Natural killer cell (primary cell): ENCODE results near the gene USP24. TPM values are rescaled to one million over a fixed set of nuclear protein-coding genes. Genes with fewer than 3 reads are reported as not detected.

Experiments used
- ATAC-seq, 3 donors: fragments of 150-1000 bp in 2 of 3; fragments of 200-7000 bp in 1 of 3; cut with Tn5 transposase; 1 replicate in 1 of 3; 2 replicates in 2 of 3; pipeline ENCODE4 v1.10.0; 2021; ENCODE audit warnings: mild to moderate bottlenecking in 2 of 3, moderate library complexity in 2 of 3
- DNase-seq, 2 donors: peaks; one replicate each; pipeline versions ENCODE4 v3.0.0 to v3.0.0-alpha.2; 2013 to 2021; ENCODE audit warnings: mixed read lengths in 1 of 2
- H3K27ac ChIP-seq: one replicate; pipeline ENCODE4 v1.5.1; 2013; ENCODE audit warnings: mild to moderate bottlenecking, low read length
- H3K27me3 ChIP-seq: one replicate; pipeline ENCODE4 v1.6.1; 2013; ENCODE audit warnings: low read length; ENCODE audit not compliant: control insufficient read depth, insufficient read depth
- H3K36me3 ChIP-seq: one replicate; pipeline ENCODE4 v1.6.1; 2013; ENCODE audit warnings: low read length; ENCODE audit not compliant: control insufficient read depth, insufficient read depth
- H3K4me1 ChIP-seq: one replicate; pipeline ENCODE4 v1.6.1; 2013; ENCODE audit warnings: low read length; ENCODE audit not compliant: control insufficient read depth, insufficient read depth
- H3K4me3 ChIP-seq: one replicate; pipeline ENCODE4 v1.5.1; 2013; ENCODE audit warnings: low read length
- H3K9me3 ChIP-seq: one replicate; pipeline ENCODE4 v1.6.1; 2013; ENCODE audit warnings: low read length; ENCODE audit not compliant: control insufficient read depth, insufficient read depth
- H3K27ac Mint-ChIP-seq, 2 donors: one replicate each; pipeline ENCODE4 v1.8.0; 2022; ENCODE audit warnings: mild to moderate bottlenecking in 2 of 2, mixed read lengths in 2 of 2, moderate library complexity in 1 of 2
- H3K27me3 Mint-ChIP-seq, 2 donors: one replicate each; pipeline ENCODE4 v1.8.0; 2022; ENCODE audit warnings: low read depth in 2 of 2, mixed read lengths in 2 of 2
- H3K36me3 Mint-ChIP-seq: one replicate; pipeline ENCODE4 v1.8.0; 2022; ENCODE audit warnings: mixed read lengths
- H3K4me1 Mint-ChIP-seq, 2 donors: one replicate each; pipeline ENCODE4 v1.8.0; 2022; ENCODE audit warnings: mixed read lengths in 2 of 2
- H3K4me3 Mint-ChIP-seq: one replicate; pipeline ENCODE4 v1.8.0; 2022; ENCODE audit warnings: mild to moderate bottlenecking, moderate library complexity, mixed read lengths
- H3K9me3 Mint-ChIP-seq, 2 donors: one replicate each; pipeline ENCODE4 v1.8.0; 2022; ENCODE audit warnings: mixed read lengths in 2 of 2
- CTCF ChIP-seq: fragments of 200-600 bp; IDR thresholded peaks from one replicate; pipeline ENCODE4 v1.8.0; 2022; ENCODE audit warnings: antibody characterized with exemption
- WGBS: methylation state at CpG from one replicate; pipeline ENCODE4 v1.1.7; 2013; ENCODE audit warnings: missing lambda C conversion rate; ENCODE audit not compliant: insufficient coverage; 5-methylcytosine and 5-hydroxymethylcytosine counted together
- intact Hi-C: fragments of 100-400 bp; cut with micrococcal nuclease; formaldehyde crosslinking; loops from one replicate; pipeline ENCODE4 v1.14.2; 2022
- total RNA-seq, 4 donors: library from RNA; stranded (reverse); fragments of 120-200 nt in 1 of 4; gene quantifications; one replicate each; pipeline versions ENCODE4 v1.2.3 to v1.2.4, GENCODE V29; 2013 to 2022

The USP24 gene
- total RNA-seq, 3 donors from 2014 or later (not counting 1 experiment from before 2014, with no cell fraction given), result 155 TPM

DNA sequence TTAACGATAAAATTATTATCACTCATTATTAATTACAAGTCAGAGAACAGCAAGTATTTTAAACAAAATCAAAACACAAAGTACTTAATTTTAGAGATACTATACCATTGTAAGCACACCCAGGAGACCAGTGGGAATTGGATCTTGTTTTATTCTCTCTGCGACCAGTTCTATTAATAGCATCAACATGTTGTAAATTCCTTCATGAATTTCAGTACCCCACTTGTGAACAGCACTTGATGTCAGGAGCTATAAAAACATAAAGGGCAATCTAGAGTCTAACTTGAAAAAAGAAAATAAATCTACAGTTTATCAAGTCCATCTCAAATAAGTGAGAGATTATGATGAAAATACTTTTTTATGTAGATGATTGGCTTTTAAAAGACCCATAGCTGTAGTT lies 42.9 kb downstream of the USP24 start:
- no peak overlapping the region for H3K27ac Mint-ChIP-seq
- H3K4me3 Mint-ChIP-seq, result no peak overlapping the region
- peaks cover 9% of the 10 kb centered on the region for H3K36me3 Mint-ChIP-seq
- H3K4me3 ChIP-seq, result no peak overlapping the region
- H3K9me3 ChIP-seq, result no peaks in the 10 kb centered on the region
- H3K27ac ChIP-seq, result no peak overlapping the region
- no peak for ATAC-seq
- no peaks in the 10 kb centered on the region for H3K9me3 Mint-ChIP-seq
- no peaks in the 10 kb centered on the region for H3K27me3 ChIP-seq
- WGBS, result 92% methylated on average over 1 of the region's 2 CpGs
- no peak for DNase-seq
- no peaks in the 10 kb centered on the region for H3K4me1 ChIP-seq
- intact Hi-C loops, result no loop called here
- H3K27me3 Mint-ChIP-seq, result no peaks in the 10 kb centered on the region
- peaks cover 32 to 37% of the 10 kb centered on the region in 2 donors for H3K4me1 Mint-ChIP-seq
- no peak for TF ChIP-seq CTCF
- H3K36me3 ChIP-seq, result peaks cover 50% of the 10 kb centered on the region

DNA sequence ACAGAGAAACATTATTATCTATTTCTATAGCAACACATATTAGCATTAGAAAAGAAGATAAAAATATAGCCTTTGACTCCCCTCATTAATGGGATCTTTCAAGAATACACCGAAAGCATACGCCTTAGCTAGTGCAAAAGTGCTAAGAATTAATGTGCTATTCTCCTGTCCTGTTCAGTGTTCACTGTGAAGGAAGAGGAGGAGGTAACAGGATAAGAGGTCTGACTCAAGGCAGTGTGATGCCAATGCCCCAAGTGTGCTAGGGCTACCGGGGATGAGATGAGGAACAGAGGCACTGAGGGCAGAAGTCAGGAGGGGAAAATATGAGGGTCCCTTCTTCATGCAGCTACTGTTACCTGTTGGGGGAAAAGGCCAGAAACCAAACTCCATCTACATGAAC lies 43.5 kb downstream of the USP24 start:
- Mint-ChIP-seq H3K4me3 (no peak overlapping the region), H3K27me3 (no peaks in the 10 kb centered on the region), H3K27ac (peak overlapping the region in 1 of 2 donors; percentile 47), H3K9me3 (no peaks in the 10 kb centered on the region), H3K36me3 (peaks cover 13% of the 10 kb centered on the region), H3K4me1 (peaks cover 36 to 42% of the 10 kb centered on the region in 2 donors)
- no peak for ATAC-seq
- DNase-seq, result no peak
- no peak overlapping the region for H3K4me3 ChIP-seq
- no peak overlapping the region for H3K27ac ChIP-seq
- H3K9me3 ChIP-seq, result no peaks in the 10 kb centered on the region
- peaks cover 53% of the 10 kb centered on the region for H3K36me3 ChIP-seq
- TF ChIP-seq CTCF, result no peak
- 100% methylated on average over 3 of the region's 3 CpGs for WGBS
- H3K27me3 ChIP-seq, result no peaks in the 10 kb centered on the region
- intact Hi-C loops, result no loop called here
- no peaks in the 10 kb centered on the region for H3K4me1 ChIP-seq

- H3K36me3 ChIP-seq, result peaks cover 49% of the 10 kb centered on the region
- peak overlapping the region; percentile 39 to 50 for H3K27ac Mint-ChIP-seq
- intact Hi-C loops, result no loop called here
- H3K9me3 ChIP-seq, result no peaks in the 10 kb centered on the region
- H3K4me1 ChIP-seq, result no peaks in the 10 kb centered on the region
- H3K9me3 Mint-ChIP-seq, result no peaks in the 10 kb centered on the region
- TF ChIP-seq CTCF, result no peak
- peaks cover 13% of the 10 kb centered on the region for H3K36me3 Mint-ChIP-seq
- no peaks in the 10 kb centered on the region for H3K27me3 Mint-ChIP-seq
- DNase-seq, result no peak
- H3K27ac ChIP-seq, result no peak overlapping the region
- no peaks in the 10 kb centered on the region for H3K27me3 ChIP-seq
- H3K4me3 ChIP-seq, result no peak overlapping the region
- H3K4me1 Mint-ChIP-seq, result peaks cover 36 to 42% of the 10 kb centered on the region in 2 donors
- no peak overlapping the region for H3K4me3 Mint-ChIP-seq
- no peak for ATAC-seq
- WGBS, result no CpG with 5 or more reads among the region's 1 CpG
These were observed 44.7 kb downstream of the USP24 start for GRCh38 chr1:55170426-55170825.

GRCh38 chr1:55169126-55169525 lies 46.0 kb downstream of the USP24 start:
- TF ChIP-seq CTCF, result no peak
- no peaks in the 10 kb centered on the region for H3K27me3 Mint-ChIP-seq
- H3K27me3 ChIP-seq, result no peaks in the 10 kb centered on the region
- WGBS, result no CpG with 5 or more reads among the region's 1 CpG
- peak overlapping the region; percentile 30 to 50 for H3K27ac Mint-ChIP-seq
- intact Hi-C loops, result no loop called here
- peaks cover 62% of the 10 kb centered on the region for H3K36me3 ChIP-seq
- no peaks in the 10 kb centered on the region for H3K9me3 Mint-ChIP-seq
- DNase-seq, result no peak
- no peaks in the 10 kb centered on the region for H3K9me3 ChIP-seq
- no peak overlapping the region for H3K27ac ChIP-seq
- no peak for ATAC-seq
- no peaks in the 10 kb centered on the region for H3K4me1 ChIP-seq
- peaks cover 34 to 41% of the 10 kb centered on the region in 2 donors for H3K4me1 Mint-ChIP-seq
- no peak overlapping the region for H3K4me3 Mint-ChIP-seq
- peaks cover 13% of the 10 kb centered on the region for H3K36me3 Mint-ChIP-seq
- no peak overlapping the region for H3K4me3 ChIP-seq
